Neutrophil (primary cell): Measurements from ENCODE around the gene PPP5C.

Experiments used
- H3K27ac ChIP-seq: fragments of 200-600 bp; sonication (generic); 2 replicates; pipeline ENCODE4 v1.5.1; 2016; ENCODE audit warnings: mild to moderate bottlenecking, moderate library complexity
- H3K27me3 ChIP-seq: fragments of 200-600 bp; sonication (generic); 2 replicates; pipeline ENCODE4 v1.6.0; 2016; ENCODE audit warnings: mild to moderate bottlenecking
- H3K36me3 ChIP-seq: fragments of 200-600 bp; sonication (generic); 2 replicates; pipeline ENCODE4 v1.5.1; 2017
- H3K4me1 ChIP-seq, 2 experiments: fragments of 200-600 bp in 1 of 2; sonication (generic) in 1 of 2; 1 replicate in 1 of 2; 2 replicates in 1 of 2; pipeline versions ENCODE4 v1.5.1 to v1.6.1; 2013 to 2016; ENCODE audit warnings: low read depth in 1 of 2, low read length in 1 of 2, mild to moderate bottlenecking in 1 of 2, moderate library complexity in 1 of 2; ENCODE audit not compliant: control insufficient read depth in 1 of 2, insufficient read depth in 1 of 2
- H3K4me3 ChIP-seq, 2 experiments: fragments of 200-600 bp in 1 of 2; sonication (generic) in 1 of 2; 1 replicate in 1 of 2; 2 replicates in 1 of 2; pipeline ENCODE4 v1.5.1; 2013 to 2016; ENCODE audit warnings: low read depth in 1 of 2, low read length in 1 of 2, mild to moderate bottlenecking in 1 of 2, moderate library complexity in 1 of 2
- H3K9me3 ChIP-seq: fragments of 200-600 bp; sonication (generic); 2 replicates; pipeline ENCODE4 v1.5.1; 2016
- TF ChIP-seq, protein P1 (sequence below): fragments of 200-600 bp; sonication (generic); IDR thresholded peaks from 2 replicates; pipeline ENCODE4 v1.5.1; 2016; ENCODE audit warnings: antibody characterized with exemption

The PPP5C gene

DNA sequence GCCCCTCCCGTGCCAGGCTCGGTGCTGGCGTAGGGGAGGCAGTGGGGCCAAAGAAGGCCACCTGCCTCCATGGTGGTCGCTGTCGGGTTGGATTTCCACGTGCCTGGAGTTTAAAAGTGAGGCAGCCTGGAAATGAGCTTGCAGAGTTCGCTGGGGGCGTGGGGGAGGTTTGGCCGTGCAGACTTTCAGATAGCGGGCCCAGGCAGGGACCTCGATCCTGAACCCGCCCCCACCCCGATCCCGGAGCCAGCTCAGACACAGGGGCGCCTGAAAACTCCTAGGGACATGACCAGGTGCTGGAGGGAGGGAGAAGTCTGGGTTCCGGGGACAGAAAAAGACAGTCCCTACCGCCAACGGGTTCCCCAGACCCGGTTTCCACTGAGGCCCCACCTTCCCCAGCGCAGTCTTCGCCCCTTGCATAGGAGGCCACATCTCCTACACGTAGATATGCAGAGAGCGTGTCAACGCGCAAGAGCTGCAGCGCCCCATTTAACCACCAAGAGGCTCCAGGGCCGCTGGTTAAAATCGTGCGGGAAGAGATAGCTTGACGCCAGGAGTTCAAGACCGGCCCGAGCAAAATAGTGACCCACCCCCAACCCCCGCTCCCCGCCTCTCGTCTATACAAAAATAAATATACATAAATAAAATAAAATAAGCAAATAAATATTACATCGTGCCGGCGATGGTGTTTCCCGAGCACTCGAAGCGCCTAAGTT, 58.0 kb downstream of the PPP5C start:
- Histone ChIP-seq H3K36me3 (no peaks in the 10 kb centered on the region), H3K4me1 (peaks cover 6 to 13% of the 10 kb centered on the region in 2 experiments), H3K9me3 (no peaks in the 10 kb centered on the region), H3K27ac (no peak overlapping the region), H3K27me3 (peaks cover 87% of the 10 kb centered on the region), H3K4me3 (no peak overlapping the region)
- TF ChIP-seq, protein P1, sequence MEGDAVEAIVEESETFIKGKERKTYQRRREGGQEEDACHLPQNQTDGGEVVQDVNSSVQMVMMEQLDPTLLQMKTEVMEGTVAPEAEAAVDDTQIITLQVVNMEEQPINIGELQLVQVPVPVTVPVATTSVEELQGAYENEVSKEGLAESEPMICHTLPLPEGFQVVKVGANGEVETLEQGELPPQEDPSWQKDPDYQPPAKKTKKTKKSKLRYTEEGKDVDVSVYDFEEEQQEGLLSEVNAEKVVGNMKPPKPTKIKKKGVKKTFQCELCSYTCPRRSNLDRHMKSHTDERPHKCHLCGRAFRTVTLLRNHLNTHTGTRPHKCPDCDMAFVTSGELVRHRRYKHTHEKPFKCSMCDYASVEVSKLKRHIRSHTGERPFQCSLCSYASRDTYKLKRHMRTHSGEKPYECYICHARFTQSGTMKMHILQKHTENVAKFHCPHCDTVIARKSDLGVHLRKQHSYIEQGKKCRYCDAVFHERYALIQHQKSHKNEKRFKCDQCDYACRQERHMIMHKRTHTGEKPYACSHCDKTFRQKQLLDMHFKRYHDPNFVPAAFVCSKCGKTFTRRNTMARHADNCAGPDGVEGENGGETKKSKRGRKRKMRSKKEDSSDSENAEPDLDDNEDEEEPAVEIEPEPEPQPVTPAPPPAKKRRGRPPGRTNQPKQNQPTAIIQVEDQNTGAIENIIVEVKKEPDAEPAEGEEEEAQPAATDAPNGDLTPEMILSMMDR = no peak

DNA sequence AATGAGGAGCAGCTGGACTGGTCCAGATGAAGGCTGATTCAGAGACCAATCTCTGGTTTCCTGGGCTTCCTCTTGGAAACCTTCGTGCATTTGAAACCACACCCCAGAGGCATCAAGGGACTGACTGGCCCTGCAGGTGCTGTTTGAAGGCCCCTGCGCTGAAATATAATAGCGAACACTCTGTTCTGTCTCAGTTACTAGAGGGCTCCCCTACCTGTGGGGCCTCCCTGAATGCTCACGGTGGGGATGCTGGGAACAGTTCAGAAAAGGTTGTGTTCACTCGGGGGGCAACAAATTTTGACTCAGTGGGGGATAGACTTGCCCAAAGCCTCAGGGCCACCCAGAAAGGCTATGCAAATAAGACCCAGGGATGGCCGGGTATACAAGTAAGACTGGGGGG, 60.1 kb downstream of the PPP5C start:
- H3K27me3 ChIP-seq = peaks cover 96% of the 10 kb centered on the region
- no peak overlapping the region for H3K4me3 ChIP-seq
- peaks cover 6 to 13% of the 10 kb centered on the region in 2 experiments for H3K4me1 ChIP-seq
- no peaks in the 10 kb centered on the region for H3K9me3 ChIP-seq
- TF ChIP-seq, protein P1 = no peak
- no peaks in the 10 kb centered on the region for H3K36me3 ChIP-seq
- no peak overlapping the region for H3K27ac ChIP-seq

DNA sequence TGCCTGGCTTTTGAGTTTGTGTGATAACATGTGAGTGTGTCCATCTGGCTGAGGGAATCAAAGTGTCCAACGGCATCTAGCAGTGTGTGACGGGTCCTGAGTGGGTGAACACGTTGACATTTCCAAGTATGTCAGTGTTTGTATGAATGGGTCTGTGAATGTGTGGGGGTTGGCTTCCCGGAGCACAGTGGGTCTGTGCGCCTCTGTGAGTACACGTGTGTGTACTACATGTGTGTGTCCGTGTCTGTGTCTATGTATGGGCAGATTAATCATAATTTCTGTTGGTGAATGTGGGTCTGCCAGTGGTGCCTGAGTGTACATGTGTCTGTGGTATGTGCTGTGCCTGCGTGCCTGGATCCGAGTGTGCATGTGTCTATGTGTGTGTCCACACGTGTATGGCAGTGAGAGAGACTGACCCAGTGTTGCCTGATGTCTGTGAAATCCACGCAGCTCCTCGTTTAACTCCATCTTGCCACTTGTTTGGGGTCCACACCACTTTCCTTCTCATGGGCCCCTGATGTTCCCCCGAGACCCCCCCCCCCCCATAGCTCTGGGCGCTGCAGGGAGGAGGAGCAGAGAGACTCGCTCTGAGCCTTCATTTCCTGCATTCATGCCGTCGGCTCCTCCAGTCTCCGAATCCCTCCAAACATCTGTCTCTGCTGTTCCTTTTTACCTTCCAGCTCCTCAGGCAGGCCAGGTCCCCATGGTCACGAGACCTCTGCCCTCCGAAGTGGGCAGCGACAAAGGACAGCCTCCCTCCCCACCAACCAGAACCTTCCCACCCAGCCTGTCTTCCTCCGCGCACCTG, 61.2 kb downstream of the PPP5C start:
- Histone ChIP-seq H3K36me3 (no peaks in the 10 kb centered on the region), H3K4me1 (peaks cover 6 to 13% of the 10 kb centered on the region in 2 experiments), H3K27me3 (peaks cover 98% of the 10 kb centered on the region), H3K9me3 (no peaks in the 10 kb centered on the region), H3K27ac (no peak overlapping the region), H3K4me3 (no peak overlapping the region)
- TF ChIP-seq, protein P1 = no peak

DNA sequence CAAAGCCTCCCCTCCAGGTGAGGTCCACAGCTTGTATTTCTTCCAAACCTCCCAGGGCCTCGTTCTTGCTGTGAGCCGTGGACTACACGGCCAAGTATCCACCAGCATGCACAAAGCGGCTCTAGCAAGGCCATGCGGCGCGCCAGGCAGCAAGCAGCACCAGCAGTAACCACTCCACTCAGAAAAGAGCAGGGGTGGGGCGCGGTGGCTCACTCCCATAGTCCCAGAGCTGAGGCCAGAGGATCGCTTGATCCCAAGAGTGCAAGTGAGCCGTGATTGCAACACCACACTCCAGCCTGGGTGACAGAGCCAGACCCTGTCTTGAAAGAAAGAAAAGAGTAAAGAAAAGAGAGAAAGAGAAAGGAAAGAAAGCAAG, 61.8 kb downstream of the PPP5C start:
- no peak overlapping the region for H3K4me3 ChIP-seq
- peaks cover 5 to 11% of the 10 kb centered on the region in 2 experiments for H3K4me1 ChIP-seq
- H3K27ac ChIP-seq = no peak overlapping the region

DNA sequence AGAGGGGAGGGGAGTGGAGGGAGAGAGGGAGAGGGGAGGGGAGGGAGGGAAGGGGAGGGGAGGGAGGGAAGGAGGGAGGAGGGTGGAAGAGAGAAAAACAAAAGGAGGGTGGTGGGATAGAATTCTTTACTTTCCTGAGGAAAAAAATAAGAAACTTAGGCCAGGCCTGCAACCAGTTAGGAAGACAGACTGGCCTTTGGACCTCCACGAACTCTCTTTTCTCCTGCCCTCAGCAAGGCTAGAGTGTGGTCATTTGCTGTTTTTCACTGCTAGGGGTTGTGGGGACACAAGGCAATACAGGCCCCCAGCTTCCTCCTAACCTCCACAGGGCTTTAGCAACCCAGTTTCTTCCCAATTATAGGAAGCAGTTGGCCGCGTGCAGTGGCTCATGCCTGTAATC, 62.3 kb downstream of the PPP5C start:
- no peaks in the 10 kb centered on the region for H3K9me3 ChIP-seq
- no peak overlapping the region for H3K27ac ChIP-seq
- H3K36me3 ChIP-seq = no peaks in the 10 kb centered on the region
- TF ChIP-seq, protein P1 = no peak
- H3K4me3 ChIP-seq = no peak overlapping the region
- H3K4me1 ChIP-seq = peaks cover 0 to 6% of the 10 kb centered on the region in 2 experiments
- H3K27me3 ChIP-seq = peaks cover 98% of the 10 kb centered on the region

More for the DNA sequence above, 61.8 kb downstream of the PPP5C start:
- Histone ChIP-seq H3K27me3 (peaks cover 98% of the 10 kb centered on the region), H3K9me3 (no peaks in the 10 kb centered on the region), H3K36me3 (no peaks in the 10 kb centered on the region)
- TF ChIP-seq, protein P1 = no peak
